Neural cell (in vitro differentiated cells): ENCODE results near the gene C16orf90.

Experiments used
- EZH2 ChIP-seq: fragments of 200-600, 300-800 bp; shearing (Covaris generic), sonication (generic); IDR thresholded peaks from 2 replicates; pipeline ENCODE4 v1.6.1; 2014; ENCODE audit warnings: antibody characterized with exemption, low read length, borderline replicate concordance, mild to moderate bottlenecking; ENCODE audit not compliant: insufficient read depth, poor library complexity, severe bottlenecking
- MXI1 ChIP-seq: fragments of 450-650 bp; conservative IDR thresholded peaks from 2 replicates; pipeline ENCODE4 v1.6.1; 2014; ENCODE audit warnings: antibody characterized with exemption, mild to moderate bottlenecking; ENCODE audit not compliant: poor library complexity, severe bottlenecking
- TF ChIP-seq, protein P1 (sequence below): fragments of 450-650 bp; IDR thresholded peaks from 2 replicates; pipeline ENCODE4 v1.5.1; 2014; ENCODE audit warnings: antibody characterized with exemption, mild to moderate bottlenecking, moderate library complexity; ENCODE audit not compliant: poor library complexity, severe bottlenecking
- TF ChIP-seq, protein P2 (sequence below): IDR thresholded peaks from 2 replicates; pipeline ENCODE4 v1.6.1; 2012; ENCODE audit warnings: borderline replicate concordance

DNA sequence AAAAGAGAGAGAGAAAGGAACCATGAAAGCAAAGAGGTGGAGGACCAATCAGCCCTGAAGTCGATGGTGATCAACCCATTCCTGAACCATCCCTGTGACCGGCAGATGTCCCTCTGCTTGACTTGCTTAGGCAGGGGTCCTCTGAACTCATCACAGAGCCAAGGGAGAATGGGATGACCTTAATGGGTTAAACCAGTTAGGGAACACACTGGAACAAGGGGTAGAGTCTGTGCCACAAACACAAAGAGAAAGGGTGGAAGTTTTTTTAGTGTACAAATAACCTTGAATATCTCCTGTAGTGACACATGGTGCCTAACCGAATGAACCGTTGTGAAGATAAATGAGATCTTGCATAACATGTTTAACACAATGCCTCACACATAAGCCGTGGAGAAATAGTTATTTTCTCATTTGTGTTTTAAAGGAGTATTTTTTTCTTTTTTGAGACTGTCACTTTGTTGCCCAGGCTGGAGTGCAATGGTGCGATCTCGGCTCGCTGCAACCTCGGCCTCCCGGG, 40.6 kb downstream of the C16orf90 start:
- TF ChIP-seq, protein P1, sequence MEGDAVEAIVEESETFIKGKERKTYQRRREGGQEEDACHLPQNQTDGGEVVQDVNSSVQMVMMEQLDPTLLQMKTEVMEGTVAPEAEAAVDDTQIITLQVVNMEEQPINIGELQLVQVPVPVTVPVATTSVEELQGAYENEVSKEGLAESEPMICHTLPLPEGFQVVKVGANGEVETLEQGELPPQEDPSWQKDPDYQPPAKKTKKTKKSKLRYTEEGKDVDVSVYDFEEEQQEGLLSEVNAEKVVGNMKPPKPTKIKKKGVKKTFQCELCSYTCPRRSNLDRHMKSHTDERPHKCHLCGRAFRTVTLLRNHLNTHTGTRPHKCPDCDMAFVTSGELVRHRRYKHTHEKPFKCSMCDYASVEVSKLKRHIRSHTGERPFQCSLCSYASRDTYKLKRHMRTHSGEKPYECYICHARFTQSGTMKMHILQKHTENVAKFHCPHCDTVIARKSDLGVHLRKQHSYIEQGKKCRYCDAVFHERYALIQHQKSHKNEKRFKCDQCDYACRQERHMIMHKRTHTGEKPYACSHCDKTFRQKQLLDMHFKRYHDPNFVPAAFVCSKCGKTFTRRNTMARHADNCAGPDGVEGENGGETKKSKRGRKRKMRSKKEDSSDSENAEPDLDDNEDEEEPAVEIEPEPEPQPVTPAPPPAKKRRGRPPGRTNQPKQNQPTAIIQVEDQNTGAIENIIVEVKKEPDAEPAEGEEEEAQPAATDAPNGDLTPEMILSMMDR: no peak
- TF ChIP-seq EZH2: no peak
- no peak for TF ChIP-seq MXI1
- TF ChIP-seq, protein P2, sequence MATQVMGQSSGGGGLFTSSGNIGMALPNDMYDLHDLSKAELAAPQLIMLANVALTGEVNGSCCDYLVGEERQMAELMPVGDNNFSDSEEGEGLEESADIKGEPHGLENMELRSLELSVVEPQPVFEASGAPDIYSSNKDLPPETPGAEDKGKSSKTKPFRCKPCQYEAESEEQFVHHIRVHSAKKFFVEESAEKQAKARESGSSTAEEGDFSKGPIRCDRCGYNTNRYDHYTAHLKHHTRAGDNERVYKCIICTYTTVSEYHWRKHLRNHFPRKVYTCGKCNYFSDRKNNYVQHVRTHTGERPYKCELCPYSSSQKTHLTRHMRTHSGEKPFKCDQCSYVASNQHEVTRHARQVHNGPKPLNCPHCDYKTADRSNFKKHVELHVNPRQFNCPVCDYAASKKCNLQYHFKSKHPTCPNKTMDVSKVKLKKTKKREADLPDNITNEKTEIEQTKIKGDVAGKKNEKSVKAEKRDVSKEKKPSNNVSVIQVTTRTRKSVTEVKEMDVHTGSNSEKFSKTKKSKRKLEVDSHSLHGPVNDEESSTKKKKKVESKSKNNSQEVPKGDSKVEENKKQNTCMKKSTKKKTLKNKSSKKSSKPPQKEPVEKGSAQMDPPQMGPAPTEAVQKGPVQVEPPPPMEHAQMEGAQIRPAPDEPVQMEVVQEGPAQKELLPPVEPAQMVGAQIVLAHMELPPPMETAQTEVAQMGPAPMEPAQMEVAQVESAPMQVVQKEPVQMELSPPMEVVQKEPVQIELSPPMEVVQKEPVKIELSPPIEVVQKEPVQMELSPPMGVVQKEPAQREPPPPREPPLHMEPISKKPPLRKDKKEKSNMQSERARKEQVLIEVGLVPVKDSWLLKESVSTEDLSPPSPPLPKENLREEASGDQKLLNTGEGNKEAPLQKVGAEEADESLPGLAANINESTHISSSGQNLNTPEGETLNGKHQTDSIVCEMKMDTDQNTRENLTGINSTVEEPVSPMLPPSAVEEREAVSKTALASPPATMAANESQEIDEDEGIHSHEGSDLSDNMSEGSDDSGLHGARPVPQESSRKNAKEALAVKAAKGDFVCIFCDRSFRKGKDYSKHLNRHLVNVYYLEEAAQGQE: no peak
